EL (cell line): ENCODE results near the gene PPM1L.

ENCODE experiments used
- DNase-seq: peaks from one replicate; pipeline ENCODE4 v3.0.0-alpha.2; 2016

The PPM1L gene

GRCh38 chr3:161051856-161052255 is 295.8 kb downstream of the PPM1L start:
- DNase-seq: no peak

- no peak for DNase-seq
Measured at GRCh38 chr3:161054860-161055604, 299.0 kb downstream of the PPM1L start.

GRCh38 chr3:161064413-161064812 is 308.4 kb downstream of the PPM1L start:
- no peak for DNase-seq

GRCh38 chr3:161066930-161067329 is 310.9 kb downstream of the PPM1L start:
- DNase-seq: no peak

- DNase-seq: no peak
Measured at GRCh38 chr3:161067335-161067734, 311.3 kb downstream of the PPM1L start.

- peak; percentile 58 for DNase-seq
Measured at GRCh38 chr3:161069511-161070251, 313.6 kb downstream of the PPM1L start.

- no peak for DNase-seq
Measured at GRCh38 chr3:161070252-161070930, 314.4 kb downstream of the PPM1L start.

- no peak for DNase-seq
Measured at GRCh38 chr3:161070980-161071663, 315.1 kb downstream of the PPM1L start.

GRCh38 chr3:161072211-161072621 is 316.2 kb downstream of the PPM1L start:
- DNase-seq: no peak

- DNase-seq: no peak
Measured at GRCh38 chr3:161072751-161073150, 316.7 kb downstream of the PPM1L start.

GRCh38 chr3:161073181-161073580 is 317.1 kb downstream of the PPM1L start:
- DNase-seq: no peak

GRCh38 chr3:161081633-161082032 is 325.6 kb downstream of the PPM1L start:
- DNase-seq: no peak

- DNase-seq: no peak
Measured at GRCh38 chr3:161082063-161082462, 326.0 kb downstream of the PPM1L start.

GRCh38 chr3:161083131-161083530 is 327.1 kb downstream of the PPM1L start:
- no peak for DNase-seq

- DNase-seq: no peak
Measured at GRCh38 chr3:161084277-161084676, 328.2 kb downstream of the PPM1L start.

- no peak for DNase-seq
Measured at GRCh38 chr3:161093895-161094294, 337.9 kb downstream of the PPM1L start.

- no peak for DNase-seq
Measured at GRCh38 chr3:161096771-161097367, 340.8 kb downstream of the PPM1L start.

GRCh38 chr3:161100994-161101393 is 345.0 kb downstream of the PPM1L start:
- no peak for DNase-seq

GRCh38 chr3:161101609-161102008 is 345.6 kb downstream of the PPM1L start:
- DNase-seq: no peak

GRCh38 chr3:161103776-161104385 is 347.9 kb downstream of the PPM1L start:
- no peak for DNase-seq

- peak; percentile 71 for DNase-seq
Measured at GRCh38 chr3:161104561-161105551, 348.8 kb downstream of the PPM1L start, which contains the start of gene B3GALNT1. Gene B3GALNT1 (minus strand): TSS chr3:161105349. CDS start chr3:161086754, 18,595 bp downstream.
